ENCODE results near the gene NKX2-3. TPM values are rescaled to one million over a fixed set of nuclear protein-coding genes. Genes with fewer than 3 reads are reported as not detected.

NKX2-3 gene
- not detected in 2 replicates for total RNA-seq

- H3K4me3 ChIP-seq (ENCODE audit: low read depth, low read length) = no peak within 1 kb of the TSS
- no peak for TF ChIP-seq CTCF (IDR thresholded peaks at IDR 0.05; ENCODE audit: insufficient read depth, low read depth, low read length)
- DNase-seq (ENCODE audit: low read depth) = peak; percentile 52
These were observed at the start of gene NKX2-3 for GRCh38 chr10:99532687-99533495. NKX2-3 (plus strand) TSS chr10:99532942; CDS start chr10:99533132, 190 bp downstream.

DNA sequence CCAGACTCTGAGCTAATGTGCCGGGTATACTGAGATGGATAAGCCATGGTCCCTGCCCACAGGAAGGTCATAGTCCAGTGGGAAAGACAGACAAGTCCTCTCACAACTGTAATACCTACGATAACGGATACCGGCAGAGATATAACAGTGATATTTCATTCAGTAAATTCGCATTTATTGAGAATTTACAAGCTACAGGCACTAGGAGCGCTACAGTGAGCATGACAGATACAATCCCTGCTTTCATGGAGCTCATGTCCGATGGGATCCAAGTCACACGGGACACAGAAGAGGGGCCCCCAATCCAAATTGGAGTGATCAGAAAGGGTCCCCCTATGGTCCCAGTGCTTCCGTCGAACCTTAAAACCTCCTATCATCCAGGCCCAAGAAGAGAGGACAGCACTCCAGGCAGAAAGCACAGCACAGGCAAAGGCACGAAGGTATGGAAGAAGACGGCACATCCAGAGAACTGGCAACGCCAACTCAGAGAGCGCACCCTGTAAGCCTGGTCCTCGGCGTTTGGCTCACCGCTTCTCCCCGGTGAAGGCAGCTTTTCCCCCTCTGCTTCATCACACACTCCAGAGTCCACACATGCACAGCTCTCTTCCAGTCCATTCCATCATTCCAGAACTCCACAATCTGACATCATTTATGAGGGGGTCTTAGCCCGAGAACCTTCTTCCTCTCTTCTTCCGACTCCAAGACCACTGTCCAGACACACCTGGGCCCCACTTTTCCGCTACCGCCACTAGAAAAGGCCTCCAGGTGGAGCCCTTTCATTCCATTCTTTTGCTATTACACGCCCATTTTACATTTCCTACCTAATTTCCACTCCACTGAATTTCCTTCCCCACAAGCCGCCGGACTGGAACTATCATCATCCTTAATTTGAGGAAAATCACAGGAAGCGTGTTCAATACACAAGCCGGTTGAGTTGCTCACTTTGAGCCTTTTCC, 47.8 kb upstream of the NKX2-3 start:
- TF ChIP-seq CTCF (IDR thresholded peaks at IDR 0.05; ENCODE audit: insufficient read depth, low read depth, low read length) = no peak
- DNase-seq (ENCODE audit: low read depth) = no peak
- no peak overlapping the region for H3K4me3 ChIP-seq (ENCODE audit: low read depth, low read length)

DNA sequence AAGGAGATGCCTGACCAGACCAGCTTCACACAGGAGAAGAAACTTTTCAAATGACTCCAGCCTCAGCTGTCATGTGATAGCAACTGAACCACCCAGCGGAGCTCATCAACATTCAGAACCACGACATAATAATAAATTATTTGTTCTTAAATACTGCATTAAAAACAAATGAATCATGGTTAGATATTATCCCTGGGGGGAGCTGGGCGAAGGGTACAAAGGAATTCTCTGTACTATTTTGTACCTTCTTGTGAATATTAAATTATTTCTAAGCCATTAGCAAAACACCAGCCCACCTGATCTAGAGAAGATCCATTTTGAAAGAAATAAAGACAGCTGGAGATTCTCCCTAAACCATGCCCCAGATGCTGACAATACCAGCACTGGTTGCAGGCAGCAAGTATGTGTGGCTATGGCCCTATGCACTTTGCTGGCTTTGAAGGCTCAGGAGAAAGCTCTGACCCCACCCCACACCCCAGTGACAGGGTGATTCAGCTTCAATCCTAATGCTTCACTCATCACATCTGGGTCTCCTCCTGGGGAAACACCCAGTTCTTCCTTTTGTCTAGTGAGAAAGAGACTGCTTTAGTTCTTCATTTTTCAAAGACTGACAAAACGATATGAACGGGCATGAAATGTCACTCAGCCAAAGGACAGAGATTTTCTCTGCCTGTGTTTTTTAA, 45.5 kb upstream of the NKX2-3 start:
- TF ChIP-seq CTCF (IDR thresholded peaks at IDR 0.05; ENCODE audit: insufficient read depth, low read depth, low read length) = no peak

DNA sequence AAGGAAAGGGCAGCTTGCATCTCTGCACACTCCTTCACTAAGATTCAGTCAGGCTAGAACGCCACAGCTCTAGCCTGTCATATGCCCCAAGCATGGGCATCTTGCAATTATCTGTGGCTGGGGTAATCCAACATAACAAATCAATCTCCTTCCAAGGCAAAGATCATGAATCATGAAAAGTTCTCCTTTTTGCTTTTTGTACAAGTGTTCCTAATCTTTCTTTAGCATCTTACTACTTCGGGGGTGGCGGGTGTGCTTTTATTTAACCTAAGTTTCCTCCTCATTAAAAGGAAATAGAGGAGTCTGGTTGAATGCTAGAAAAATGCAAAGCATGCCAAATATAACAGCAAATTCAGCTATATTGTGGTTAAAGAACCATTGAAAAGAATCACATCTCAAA, 43.5 kb upstream of the NKX2-3 start:
- H3K4me3 ChIP-seq (ENCODE audit: low read depth, low read length) = no peak overlapping the region
- no peak for DNase-seq (ENCODE audit: low read depth)
- no peak for TF ChIP-seq CTCF (IDR thresholded peaks at IDR 0.05; ENCODE audit: insufficient read depth, low read depth, low read length)

More for the DNA sequence above, 45.5 kb upstream of the NKX2-3 start:
- no peak for DNase-seq (ENCODE audit: low read depth)
- H3K4me3 ChIP-seq (ENCODE audit: low read depth, low read length) = no peak overlapping the region

DNA sequence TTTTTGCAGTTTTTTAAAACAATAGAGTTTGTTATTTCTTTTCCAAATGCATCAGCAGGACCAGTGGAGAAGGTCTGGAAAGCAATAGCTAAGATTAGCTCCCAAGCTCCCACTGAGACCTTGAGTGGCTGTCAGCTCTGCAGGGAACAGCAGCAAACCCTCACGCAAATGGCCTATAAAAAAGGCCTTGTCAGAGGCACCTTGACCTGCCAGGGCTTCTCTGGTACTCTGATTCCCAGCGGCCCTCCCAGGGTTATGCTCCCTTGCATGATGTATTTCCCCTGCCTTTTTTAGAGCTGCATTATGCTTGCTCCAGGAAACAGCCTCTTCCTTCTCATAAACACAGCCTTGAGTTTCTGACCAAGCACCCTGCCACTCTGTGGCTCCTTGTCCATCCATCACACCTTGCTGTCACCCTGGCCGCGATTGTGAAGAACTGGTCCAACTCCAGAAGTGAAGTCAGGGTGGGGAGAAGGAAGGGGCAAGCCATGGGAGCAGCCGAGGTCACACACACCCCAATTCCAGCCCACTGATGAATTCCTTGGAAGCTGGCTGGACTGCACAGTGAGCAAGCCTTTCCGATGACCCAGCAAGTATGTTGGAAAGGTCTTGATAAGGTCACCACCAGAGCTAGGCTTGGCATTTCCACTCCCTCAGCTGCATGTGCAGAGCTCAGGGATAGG, 35.3 kb upstream of the NKX2-3 start:
- DNase-seq (ENCODE audit: low read depth) = no peak
- H3K4me3 ChIP-seq (ENCODE audit: low read depth, low read length) = no peak overlapping the region
- no peak for TF ChIP-seq CTCF (IDR thresholded peaks at IDR 0.05; ENCODE audit: insufficient read depth, low read depth, low read length)

- H3K4me3 ChIP-seq (ENCODE audit: low read depth, low read length) = no peak overlapping the region
- no peak for DNase-seq (ENCODE audit: low read depth)
- no peak for TF ChIP-seq CTCF (IDR thresholded peaks at IDR 0.05; ENCODE audit: insufficient read depth, low read depth, low read length)
These were observed 26.3 kb upstream of the NKX2-3 start for GRCh38 chr10:99506416-99506815.
